NB4 (cell line): ENCODE results near the gene PDHB.

Experiments used
- POLR2A ChIP-seq: IDR thresholded peaks from 2 replicates; pipeline ENCODE4 v1.6.1; 2011; ENCODE audit warnings: mild to moderate bottlenecking; ENCODE audit not compliant: insufficient read length; ENCODE audit errors: extremely low read depth
- TF ChIP-seq, protein P1 (sequence below): IDR thresholded peaks from one replicate; pipeline ENCODE4 v1.5.1; 2012; ENCODE audit warnings: low read depth, low read length
- TF ChIP-seq, protein P2 (sequence below): IDR thresholded peaks from 2 replicates; pipeline ENCODE4 v1.6.1; 2011; ENCODE audit warnings: low read depth, low read length

DNA sequence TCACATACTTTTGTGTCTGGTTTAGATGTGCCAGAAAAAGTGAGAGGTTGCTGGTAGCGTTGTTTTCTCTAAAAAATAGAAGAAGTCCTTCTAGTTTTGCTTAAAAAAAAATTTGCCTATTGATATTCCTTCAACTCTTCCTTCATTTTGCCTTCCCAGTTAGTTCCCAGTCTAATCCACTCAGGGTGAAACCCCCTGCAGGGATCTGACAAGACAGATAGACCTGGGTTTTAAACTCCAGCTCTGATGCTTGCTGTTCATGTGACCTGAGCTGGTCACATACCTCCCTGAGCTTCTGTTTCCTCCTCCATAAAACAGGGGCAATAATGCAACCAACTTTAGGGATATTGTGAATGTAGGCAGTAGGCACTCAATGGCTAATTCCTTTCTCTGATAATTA, 39.6 kb upstream of the PDHB start:
- TF ChIP-seq, protein P1, sequence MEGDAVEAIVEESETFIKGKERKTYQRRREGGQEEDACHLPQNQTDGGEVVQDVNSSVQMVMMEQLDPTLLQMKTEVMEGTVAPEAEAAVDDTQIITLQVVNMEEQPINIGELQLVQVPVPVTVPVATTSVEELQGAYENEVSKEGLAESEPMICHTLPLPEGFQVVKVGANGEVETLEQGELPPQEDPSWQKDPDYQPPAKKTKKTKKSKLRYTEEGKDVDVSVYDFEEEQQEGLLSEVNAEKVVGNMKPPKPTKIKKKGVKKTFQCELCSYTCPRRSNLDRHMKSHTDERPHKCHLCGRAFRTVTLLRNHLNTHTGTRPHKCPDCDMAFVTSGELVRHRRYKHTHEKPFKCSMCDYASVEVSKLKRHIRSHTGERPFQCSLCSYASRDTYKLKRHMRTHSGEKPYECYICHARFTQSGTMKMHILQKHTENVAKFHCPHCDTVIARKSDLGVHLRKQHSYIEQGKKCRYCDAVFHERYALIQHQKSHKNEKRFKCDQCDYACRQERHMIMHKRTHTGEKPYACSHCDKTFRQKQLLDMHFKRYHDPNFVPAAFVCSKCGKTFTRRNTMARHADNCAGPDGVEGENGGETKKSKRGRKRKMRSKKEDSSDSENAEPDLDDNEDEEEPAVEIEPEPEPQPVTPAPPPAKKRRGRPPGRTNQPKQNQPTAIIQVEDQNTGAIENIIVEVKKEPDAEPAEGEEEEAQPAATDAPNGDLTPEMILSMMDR: no peak
- no peak for TF ChIP-seq POLR2A
- TF ChIP-seq, protein P2, sequence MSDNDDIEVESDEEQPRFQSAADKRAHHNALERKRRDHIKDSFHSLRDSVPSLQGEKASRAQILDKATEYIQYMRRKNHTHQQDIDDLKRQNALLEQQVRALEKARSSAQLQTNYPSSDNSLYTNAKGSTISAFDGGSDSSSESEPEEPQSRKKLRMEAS: no peak
